IMR-90 (cell line): ENCODE results near the gene MFGE8. TPM values are rescaled to one million over a fixed set of nuclear protein-coding genes. Genes with fewer than 3 reads are reported as not detected.
A peak's percentile ranks its signal among the peaks of the same experiment; 100 is the strongest.

ENCODE experiments used
- ATAC-seq: fragments of 200-7000 bp; cut with Tn5 transposase; 2 replicates; pipeline ENCODE4 v1.9.1; 2020; ENCODE audit warnings: low read depth, mild to moderate bottlenecking, moderate library complexity
- BruUV-seq: library from RNA; stranded (reverse); fragments of 400-500 nt; replicated peaks from 2 replicates; lab custom pipeline; 2021; lab: Mats Ljungman, UMichigan
- CTCF ChIA-PET: fragments of 300-600 bp; formaldehyde crosslinking; extraction: SDS; loops from one replicate; lab custom pipeline; 2021; ENCODE audit warnings: antibody characterized with exemption; lab: Yijun Ruan, JAX
- POLR2A ChIA-PET: fragments of 300-600 bp; sonication (Branson Sonifier 250); formaldehyde crosslinking; loops from one replicate; lab custom pipeline; 2022; ENCODE audit warnings: antibody characterized with exemption; ENCODE audit not compliant: unreplicated experiment; lab: Charles Lee
- DNase-seq: peaks from one replicate; pipeline ENCODE4 v3.0.0; 2013
- H2AFZ ChIP-seq: replicated peaks from 2 replicates; pipeline ENCODE3; 2013; ENCODE audit warnings: low read length, mild to moderate bottlenecking; ENCODE audit not compliant: poor library complexity
- H2AK5ac ChIP-seq: 2 replicates; pipeline ENCODE4 v1.6.1; 2013; ENCODE audit warnings: low read depth, low read length, inconsistent platforms
- H2AK9ac ChIP-seq: replicated peaks from 2 replicates; pipeline ENCODE3; 2013; ENCODE audit warnings: mild to moderate bottlenecking, low read depth, low read length, moderate library complexity; ENCODE audit not compliant: poor library complexity
- H2BK120ac ChIP-seq: 2 replicates; pipeline ENCODE4 v1.6.1; 2013; ENCODE audit warnings: low read depth, low read length, inconsistent platforms
- H2BK15ac ChIP-seq: 3 replicates; pipeline ENCODE4 v1.6.1; 2013; ENCODE audit warnings: low read depth, low read length, inconsistent platforms
- H2BK20ac ChIP-seq: 2 replicates; pipeline ENCODE4 v1.6.1; 2013; ENCODE audit warnings: low read depth, mild to moderate bottlenecking, inconsistent platforms, low read length, moderate library complexity
- H2BK5ac ChIP-seq: 2 replicates; pipeline ENCODE4 v1.6.1; 2013; ENCODE audit warnings: mild to moderate bottlenecking, low read depth, low read length, inconsistent platforms; ENCODE audit not compliant: poor library complexity, severe bottlenecking
- H3K14ac ChIP-seq: replicated peaks from 2 replicates; pipeline ENCODE4 v1.6.1; 2013; ENCODE audit warnings: low read depth, low read length, inconsistent platforms
- H3K18ac ChIP-seq: 2 replicates; pipeline ENCODE4 v1.6.1; 2013; ENCODE audit warnings: low read depth, low read length, control low read depth
- H3K23ac ChIP-seq: 2 replicates; pipeline ENCODE4 v1.6.1; 2013; ENCODE audit warnings: low read depth, low read length, inconsistent platforms
- H3K27ac ChIP-seq: 2 replicates; pipeline ENCODE4 v1.5.1; 2013; ENCODE audit warnings: mild to moderate bottlenecking, control low read depth, low read length; ENCODE audit not compliant: insufficient read depth
- H3K27me3 ChIP-seq: 2 replicates; pipeline ENCODE4 v1.6.1; 2013; ENCODE audit warnings: low read length; ENCODE audit not compliant: control insufficient read depth, insufficient read depth
- H3K36me3 ChIP-seq: 2 replicates; pipeline ENCODE4 v1.6.1; 2013; ENCODE audit warnings: low read length, mixed read lengths; ENCODE audit not compliant: control insufficient read depth, insufficient read depth
- H3K4ac ChIP-seq: 2 replicates; pipeline ENCODE4 v1.6.1; 2013; ENCODE audit warnings: low read depth, low read length, inconsistent platforms
- H3K4me1 ChIP-seq: 2 replicates; pipeline ENCODE4 v1.6.1; 2013; ENCODE audit warnings: low read length, mixed read lengths; ENCODE audit not compliant: control insufficient read depth, insufficient read depth
- H3K4me2 ChIP-seq: 2 replicates; pipeline ENCODE4 v1.6.1; 2013; ENCODE audit warnings: low read depth, mild to moderate bottlenecking, control low read depth, low read length, moderate library complexity
- H3K4me3 ChIP-seq: 2 replicates; pipeline ENCODE4 v1.5.1; 2013; ENCODE audit warnings: low read depth, mild to moderate bottlenecking, control low read depth, low read length, moderate library complexity; ENCODE audit not compliant: insufficient read depth
- H3K56ac ChIP-seq: 2 replicates; pipeline ENCODE4 v1.6.1; 2013; ENCODE audit warnings: low read length, inconsistent platforms; ENCODE audit not compliant: insufficient read depth; ENCODE audit errors: extremely low read depth
- H3K79me1 ChIP-seq, 2 experiments: 2 replicates each; pipeline ENCODE4 v1.6.1; 2013; ENCODE audit warnings: low read length in 2 of 2, inconsistent platforms in 1 of 2, low read depth in 1 of 2
- H3K9ac ChIP-seq: 2 replicates; pipeline ENCODE4 v1.6.1; 2013; ENCODE audit warnings: low read depth, low read length, control low read depth
- H3K9me1 ChIP-seq: 2 replicates; pipeline ENCODE4 v1.6.1; 2013; ENCODE audit warnings: low read length, inconsistent platforms; ENCODE audit not compliant: insufficient read depth
- H3K9me3 ChIP-seq: 2 replicates; pipeline ENCODE4 v1.6.1; 2013; ENCODE audit warnings: low read length; ENCODE audit not compliant: control insufficient read depth, insufficient read depth
- H4K20me1 ChIP-seq: 2 replicates; pipeline ENCODE4 v1.6.1; 2013; ENCODE audit warnings: low read length, inconsistent platforms; ENCODE audit not compliant: insufficient read depth
- H4K5ac ChIP-seq: 2 replicates; pipeline ENCODE4 v1.6.1; 2013; ENCODE audit warnings: mild to moderate bottlenecking, low read depth, low read length, control low read depth
- H4K8ac ChIP-seq, 2 experiments: 2 replicates each; pipeline ENCODE4 v1.6.1; 2013; ENCODE audit warnings: low read depth in 2 of 2, low read length in 2 of 2, control low read depth in 1 of 2, inconsistent platforms in 1 of 2
- H4K91ac ChIP-seq: 2 replicates; pipeline ENCODE4 v1.6.1; 2013; ENCODE audit warnings: low read depth, low read length, inconsistent platforms; ENCODE audit not compliant: insufficient read depth
- CHD1 ChIP-seq: IDR thresholded peaks from 2 replicates; pipeline ENCODE4 v1.6.1; 2012; ENCODE audit warnings: low read depth, low read length, improper control_type of control experiment
- FOS ChIP-seq: fragments of 150-350 bp; IDR thresholded peaks from 2 replicates; pipeline ENCODE4 v1.6.1; 2016; ENCODE audit warnings: low read depth, low read length
- MXI1 ChIP-seq: IDR thresholded peaks from 2 replicates; pipeline ENCODE4 v1.6.1; 2012; ENCODE audit warnings: low read depth, mild to moderate bottlenecking, low read length, moderate library complexity, borderline replicate concordance
- NFE2L2 ChIP-seq: fragments of 150-350 bp; IDR thresholded peaks from 2 replicates; pipeline ENCODE4 v1.6.1; 2016; ENCODE audit warnings: low read depth, mild to moderate bottlenecking, low read length
- RAD21 ChIP-seq: IDR thresholded peaks from 2 replicates; pipeline ENCODE4 v1.6.1; 2012; ENCODE audit warnings: low read length, improper control_type of control experiment
- WGBS, 2 experiments: methylation state at CpG; one replicate each; pipeline versions ENCODE4 v1.1.5 to v1.1.7; 2013; ENCODE audit warnings: missing lambda C conversion rate in 2 of 2; ENCODE audit not compliant: insufficient read length in 1 of 2; ENCODE audit errors: extremely low coverage in 2 of 2; 5-methylcytosine and 5-hydroxymethylcytosine counted together
- dilution Hi-C: fragments of 300-500 bp; cut with HindIII; formaldehyde crosslinking; loops from one replicate; pipeline ENCODE4 v1.14.3; 2018; ENCODE audit warnings: low sequenced_read_pairs; ENCODE audit not compliant: unreplicated experiment
- in situ Hi-C: fragments of 300-500 bp; cut with MboI; formaldehyde crosslinking; loops from 3 replicates; pipeline ENCODE4 v1.14.3; 2019; ENCODE audit warnings: low sequenced_read_pairs, inconsistent platforms, mixed read lengths
- intact Hi-C: fragments of 100-400 bp; cut with micrococcal nuclease; formaldehyde crosslinking; loops from 2 replicates; pipeline ENCODE4 v1.10.0; 2022
- polyA plus RNA-seq, 3 experiments: library from polyadenylated mRNA; depleted of rRNA; stranded (reverse); fragments of >200 nt; gene quantifications; 2 replicates each; pipeline ENCODE4 v1.2.3, GENCODE V29; 2012; ENCODE audit warnings: low replicate concordance in 1 of 3
- total RNA-seq: library from RNA; depleted of rRNA; stranded (reverse); fragments of >200 nt; gene quantifications from 2 replicates; pipeline ENCODE4 v1.2.3, GENCODE V29; 2012
- TF ChIP-seq, protein P1 (sequence below): fragments of 150-350 bp; IDR thresholded peaks from 2 replicates; pipeline ENCODE4 v1.6.1; 2016; ENCODE audit warnings: low read depth, mild to moderate bottlenecking, low read length, moderate library complexity, borderline replicate concordance
- TF ChIP-seq, protein P2 (sequence below): conservative IDR thresholded peaks from 2 replicates; pipeline ENCODE4 v1.5.1; 2012; ENCODE audit warnings: mild to moderate bottlenecking, low read depth, low read length, improper control_type of control experiment

MFGE8 gene
- total and polyA plus RNA-seq, 2 of the 4 experiments (the other 2 are of a cell fraction) = 232 to 1,912 TPM

- dilution Hi-C loops (no loop called here), intact Hi-C loops (no loop called here), in situ Hi-C loops (no loop called here)
- peaks cover 7% of the 10 kb centered on the region; the same call in 1 of the 2 replicates for H3K9me1 ChIP-seq
- H2AFZ ChIP-seq = no peak overlapping the region
- no peak overlapping the region for H2BK120ac ChIP-seq
- no peak overlapping the region for H3K4me3 ChIP-seq
- ChIA-PET CTCF (interaction anchor here (0.8 kb wide), 1 partner anchor 288 kb away, joined by 3 read pairs; no protein-coding TSS in a partner anchor), POLR2A (no interaction called here)
- ATAC-seq (no peak), DNase-seq (no peak)
- no peak overlapping the region for H4K5ac ChIP-seq
- no peak overlapping the region for H3K18ac ChIP-seq
- peaks cover 18% of the 10 kb centered on the region for H3K36me3 ChIP-seq
- no peak overlapping the region for H2BK15ac ChIP-seq
- TF ChIP-seq CHD1 (no peak), FOS (no peak), MXI1 (no peak), NFE2L2 (no peak), RAD21 (no peak)
- TF ChIP-seq, protein P1, sequence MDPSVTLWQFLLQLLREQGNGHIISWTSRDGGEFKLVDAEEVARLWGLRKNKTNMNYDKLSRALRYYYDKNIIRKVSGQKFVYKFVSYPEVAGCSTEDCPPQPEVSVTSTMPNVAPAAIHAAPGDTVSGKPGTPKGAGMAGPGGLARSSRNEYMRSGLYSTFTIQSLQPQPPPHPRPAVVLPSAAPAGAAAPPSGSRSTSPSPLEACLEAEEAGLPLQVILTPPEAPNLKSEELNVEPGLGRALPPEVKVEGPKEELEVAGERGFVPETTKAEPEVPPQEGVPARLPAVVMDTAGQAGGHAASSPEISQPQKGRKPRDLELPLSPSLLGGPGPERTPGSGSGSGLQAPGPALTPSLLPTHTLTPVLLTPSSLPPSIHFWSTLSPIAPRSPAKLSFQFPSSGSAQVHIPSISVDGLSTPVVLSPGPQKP = no peak
- TF ChIP-seq, protein P2, sequence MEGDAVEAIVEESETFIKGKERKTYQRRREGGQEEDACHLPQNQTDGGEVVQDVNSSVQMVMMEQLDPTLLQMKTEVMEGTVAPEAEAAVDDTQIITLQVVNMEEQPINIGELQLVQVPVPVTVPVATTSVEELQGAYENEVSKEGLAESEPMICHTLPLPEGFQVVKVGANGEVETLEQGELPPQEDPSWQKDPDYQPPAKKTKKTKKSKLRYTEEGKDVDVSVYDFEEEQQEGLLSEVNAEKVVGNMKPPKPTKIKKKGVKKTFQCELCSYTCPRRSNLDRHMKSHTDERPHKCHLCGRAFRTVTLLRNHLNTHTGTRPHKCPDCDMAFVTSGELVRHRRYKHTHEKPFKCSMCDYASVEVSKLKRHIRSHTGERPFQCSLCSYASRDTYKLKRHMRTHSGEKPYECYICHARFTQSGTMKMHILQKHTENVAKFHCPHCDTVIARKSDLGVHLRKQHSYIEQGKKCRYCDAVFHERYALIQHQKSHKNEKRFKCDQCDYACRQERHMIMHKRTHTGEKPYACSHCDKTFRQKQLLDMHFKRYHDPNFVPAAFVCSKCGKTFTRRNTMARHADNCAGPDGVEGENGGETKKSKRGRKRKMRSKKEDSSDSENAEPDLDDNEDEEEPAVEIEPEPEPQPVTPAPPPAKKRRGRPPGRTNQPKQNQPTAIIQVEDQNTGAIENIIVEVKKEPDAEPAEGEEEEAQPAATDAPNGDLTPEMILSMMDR = no peak
- 94% methylated on average over 12 of the region's 31 CpGs; no CpG with 5 or more reads in 1 of the 2 experiments for WGBS, 2 experiments
- H3K9me3 ChIP-seq = no peaks in the 10 kb centered on the region
- no peak overlapping the region for H4K8ac ChIP-seq
- H3K9ac ChIP-seq = no peak overlapping the region
- H2BK5ac ChIP-seq = no peak overlapping the region
- no peaks in the 10 kb centered on the region; a peak in 1 of 4 replicates for H3K79me1 ChIP-seq
- H4K20me1 ChIP-seq = no peaks in the 10 kb centered on the region
- H3K4me1 ChIP-seq = peaks cover 4% of the 10 kb centered on the region
- no peak overlapping the region for H3K56ac ChIP-seq
- H2BK20ac ChIP-seq = no peak overlapping the region
- no peak overlapping the region for H4K91ac ChIP-seq
- no peak overlapping the region for H3K27ac ChIP-seq
- no peak overlapping the region for H3K23ac ChIP-seq
- H2AK5ac ChIP-seq = no peak overlapping the region; the same call in 1 of the 2 replicates
- no TSS peak for BruUV-seq
- no peak overlapping the region for H3K14ac ChIP-seq
- no peak overlapping the region for H3K4me2 ChIP-seq
- peak overlapping the region; percentile 73 for H2AK9ac ChIP-seq
- no peak overlapping the region for H3K4ac ChIP-seq
- no peaks in the 10 kb centered on the region for H3K27me3 ChIP-seq
Measured at GRCh38 chr15:88880944-88881740, 32.0 kb downstream of the MFGE8 start.
